Ecto neural progenitor cell (in vitro differentiated cells): ENCODE measurements around the gene CADM1.

ENCODE experiments used
- DNase-seq: peaks from one replicate; pipeline ENCODE4 v3.0.0-alpha.2; 2018; ENCODE audit warnings: low spot score

The CADM1 gene

GRCh38 chr11:115515647-115516395 lies 11.6 kb upstream of the CADM1 start:
- DNase-seq: no peak

GRCh38 chr11:115506954-115507675 lies 2.9 kb upstream of the CADM1 start:
- no peak for DNase-seq

DNA sequence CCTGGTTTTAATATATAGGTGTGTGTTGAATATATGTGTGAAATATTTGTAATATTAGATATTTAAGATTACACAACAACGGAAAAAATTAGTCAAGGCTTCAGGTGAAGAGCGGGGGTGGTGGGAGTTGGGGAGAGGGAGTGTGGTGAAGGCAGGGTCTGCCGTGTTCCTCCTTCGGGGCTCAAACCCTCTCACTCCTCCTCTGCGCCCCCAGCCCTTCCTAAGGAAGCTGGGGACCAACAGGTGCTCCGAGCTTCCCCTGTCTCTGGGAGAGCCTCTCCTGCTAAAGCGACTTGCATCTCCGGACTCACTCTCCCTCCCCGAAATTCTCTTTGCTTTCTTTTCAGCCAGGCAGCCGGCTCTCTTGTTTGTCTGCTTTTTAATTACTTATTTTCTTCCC lies 960 bp upstream of the CADM1 start:
- no peak for DNase-seq

DNA sequence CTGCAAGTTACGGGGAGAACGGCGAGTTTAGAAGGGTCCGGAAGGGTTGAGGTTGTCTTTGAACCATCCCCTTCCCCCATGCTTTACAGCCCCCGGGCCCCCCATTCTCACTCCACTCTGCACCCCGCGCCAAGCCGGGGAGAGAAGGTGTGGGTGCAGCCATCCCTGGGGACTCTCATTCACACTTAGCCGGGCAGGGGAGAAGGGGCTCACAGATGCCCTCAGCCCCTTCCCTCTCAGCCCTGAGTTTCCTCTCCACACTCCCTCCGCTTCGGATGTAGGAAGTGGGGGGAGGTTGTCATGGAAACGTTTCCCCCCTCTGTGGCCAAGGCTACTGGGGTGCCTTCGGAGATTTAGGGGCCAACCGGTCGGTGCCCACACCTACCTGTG lies 334 bp downstream of the CADM1 start:
- no peak for DNase-seq

DNA sequence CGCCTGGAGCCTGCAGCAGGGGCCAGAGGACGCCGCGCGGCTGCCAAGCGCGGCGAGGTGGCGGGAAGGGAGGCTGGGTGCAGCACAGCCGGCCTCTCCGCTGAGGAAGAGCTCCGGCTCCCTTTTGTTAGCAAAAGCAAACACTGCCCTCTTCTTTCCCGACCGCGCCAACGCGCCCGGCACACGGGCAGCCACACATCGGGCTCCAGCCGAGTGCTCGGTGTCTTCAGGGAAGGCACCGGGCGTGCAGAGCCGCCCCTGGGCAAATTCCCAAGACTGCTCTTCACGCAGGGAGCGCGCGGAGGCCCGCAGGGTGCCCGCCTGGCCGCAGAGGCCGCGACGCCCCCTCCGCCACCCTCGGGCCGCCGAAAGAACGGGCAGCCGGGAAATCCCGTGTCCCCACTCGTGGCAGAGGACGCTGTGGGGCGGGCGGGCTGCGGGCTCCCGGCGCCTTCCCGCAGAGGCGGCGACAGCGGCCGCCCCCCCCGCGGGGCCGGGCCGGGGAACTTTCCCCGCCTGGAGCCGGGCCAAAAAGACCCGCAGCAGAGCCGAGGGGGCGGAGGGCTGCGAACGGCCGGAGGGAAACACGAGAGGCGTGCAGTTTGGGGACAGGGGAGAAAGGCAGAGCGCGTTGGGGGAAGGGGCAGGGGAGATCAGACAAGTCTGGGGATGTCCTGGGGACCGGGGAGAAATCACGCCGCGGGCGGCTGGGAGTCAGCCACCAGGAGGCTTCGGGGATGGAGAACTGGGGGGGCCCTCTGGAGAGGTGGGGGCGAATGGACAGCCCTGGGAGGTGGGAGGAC lies 931 bp downstream of the CADM1 start:
- peak; percentile 80 for DNase-seq

DNA sequence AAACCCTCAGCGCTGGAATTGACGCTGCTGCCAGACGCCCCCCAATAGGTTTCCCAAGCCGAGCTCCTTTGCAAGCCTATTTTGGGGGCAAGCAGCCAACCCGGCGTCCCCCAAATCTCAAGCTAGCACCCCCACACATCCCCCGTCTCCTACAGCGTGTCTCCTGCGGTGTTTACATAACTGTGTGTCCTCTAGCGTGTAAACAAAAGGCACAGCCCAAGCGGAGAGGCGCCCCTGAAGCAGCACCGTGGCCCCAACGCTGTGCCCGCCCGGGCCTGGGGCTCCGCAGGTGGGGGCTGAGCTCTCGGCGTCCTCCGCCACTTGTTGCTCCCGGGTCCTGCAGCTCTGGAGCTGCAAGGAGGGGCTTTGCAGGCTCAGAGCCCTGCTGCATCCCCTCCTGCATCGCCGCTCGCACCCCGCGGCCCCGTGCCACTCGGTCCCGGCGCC lies 1.6 kb downstream of the CADM1 start:
- no peak for DNase-seq

GRCh38 chr11:115501893-115502589 lies 2.2 kb downstream of the CADM1 start:
- DNase-seq: no peak

- DNase-seq: no peak
These were observed 2.7 kb downstream of the CADM1 start for GRCh38 chr11:115501502-115501892.

- DNase-seq: no peak
These were observed 3.4 kb downstream of the CADM1 start for GRCh38 chr11:115500547-115501501.

GRCh38 chr11:115499891-115500290 lies 4.3 kb downstream of the CADM1 start:
- no peak for DNase-seq

- no peak for DNase-seq
These were observed 4.9 kb downstream of the CADM1 start for GRCh38 chr11:115499241-115499799.

DNA sequence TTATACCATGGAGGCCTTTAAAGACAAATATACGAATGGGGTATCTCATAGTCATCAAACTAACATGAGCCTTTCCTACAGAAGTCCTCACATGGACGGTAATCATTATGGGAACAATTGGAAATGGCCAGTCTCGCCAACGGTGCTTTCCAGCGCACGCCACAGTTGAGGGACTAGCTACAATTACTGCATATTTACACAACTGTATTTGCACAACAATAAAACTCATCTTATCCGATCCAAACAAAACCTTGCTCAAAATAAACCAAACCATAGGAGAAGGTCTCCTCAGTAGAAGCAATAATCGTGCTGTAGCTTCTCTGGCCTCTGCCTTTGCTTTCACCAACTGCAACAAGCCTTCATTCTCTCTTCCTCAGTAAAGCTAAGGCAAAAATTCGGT lies 5.9 kb downstream of the CADM1 start:
- no peak for DNase-seq

DNA sequence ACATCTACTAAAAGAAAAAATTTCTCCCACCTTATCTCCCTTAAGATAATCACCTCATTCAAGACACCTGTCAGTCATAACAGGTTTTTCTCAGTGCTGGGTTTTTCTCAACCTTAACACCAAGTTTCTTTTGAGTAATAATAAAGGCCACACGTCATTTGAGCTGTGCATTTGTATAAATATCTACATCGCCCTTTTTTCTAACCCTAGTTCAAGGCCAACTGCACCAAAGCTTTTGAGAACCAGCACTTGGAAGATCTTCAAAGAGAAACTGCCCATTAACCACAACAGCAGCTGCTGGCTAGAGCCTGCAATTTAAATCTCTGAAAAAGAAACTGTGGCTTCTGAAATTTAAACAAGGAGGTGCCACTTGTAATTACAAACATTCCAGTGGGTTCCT lies 6.9 kb downstream of the CADM1 start:
- no peak for DNase-seq

DNA sequence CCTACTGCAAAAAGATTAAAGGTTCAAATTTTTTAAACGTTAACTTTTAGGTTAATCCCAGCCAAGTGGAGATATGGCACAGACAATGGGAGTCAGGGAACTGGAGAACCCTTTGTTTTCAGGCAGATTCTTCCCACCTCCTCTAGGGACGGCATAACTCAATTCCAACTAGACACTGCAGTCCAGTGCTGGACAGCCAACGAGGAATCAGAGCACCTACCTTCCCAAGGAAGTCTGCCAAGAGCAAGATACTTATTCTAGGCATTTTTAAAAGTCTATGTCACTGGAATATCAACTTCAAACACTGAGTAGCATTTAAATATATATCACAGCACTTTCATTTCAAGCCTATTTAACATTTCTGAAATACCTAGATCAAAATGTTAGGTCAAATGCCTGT lies 7.3 kb downstream of the CADM1 start:
- no peak for DNase-seq

DNA sequence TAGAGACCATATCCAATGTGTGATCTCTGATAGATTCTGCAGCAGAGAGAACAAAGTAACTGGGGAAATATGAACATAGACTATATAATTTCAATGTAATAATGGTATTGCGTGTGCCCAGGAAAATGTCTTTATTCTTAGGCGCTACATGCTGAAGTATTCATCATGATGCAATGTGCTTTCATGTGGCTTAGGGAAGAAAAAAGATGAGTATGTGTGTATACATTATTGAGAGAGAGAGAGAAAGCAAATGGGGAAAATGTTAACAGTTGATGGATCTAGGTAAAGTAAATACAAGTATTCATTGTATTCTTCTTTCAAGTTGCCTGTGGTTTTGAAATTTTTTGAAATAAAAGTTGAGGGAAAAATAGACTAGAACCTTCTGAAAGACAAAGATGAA lies 10.3 kb downstream of the CADM1 start:
- DNase-seq: no peak

GRCh38 chr11:115493488-115493887 lies 10.7 kb downstream of the CADM1 start:
- no peak for DNase-seq

DNA sequence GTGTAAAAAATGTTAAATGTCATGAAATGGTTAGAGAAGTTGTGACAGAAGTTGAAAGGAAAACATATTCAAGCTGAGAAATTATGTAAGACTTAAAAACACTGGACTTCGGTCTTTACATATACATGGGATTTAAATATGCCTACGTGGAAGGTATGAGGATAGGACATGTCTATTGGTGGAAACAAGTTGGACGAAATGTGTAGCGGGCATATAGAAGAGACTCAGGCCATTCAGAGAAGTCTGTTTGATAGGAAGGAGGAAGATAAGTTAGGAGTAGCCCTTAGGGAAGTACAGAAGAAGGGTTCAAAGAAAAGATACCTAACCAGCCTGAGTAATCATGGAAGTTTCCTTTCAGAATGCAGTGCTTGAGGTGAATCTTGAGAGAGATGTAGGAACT lies 14.7 kb downstream of the CADM1 start:
- no peak for DNase-seq

DNA sequence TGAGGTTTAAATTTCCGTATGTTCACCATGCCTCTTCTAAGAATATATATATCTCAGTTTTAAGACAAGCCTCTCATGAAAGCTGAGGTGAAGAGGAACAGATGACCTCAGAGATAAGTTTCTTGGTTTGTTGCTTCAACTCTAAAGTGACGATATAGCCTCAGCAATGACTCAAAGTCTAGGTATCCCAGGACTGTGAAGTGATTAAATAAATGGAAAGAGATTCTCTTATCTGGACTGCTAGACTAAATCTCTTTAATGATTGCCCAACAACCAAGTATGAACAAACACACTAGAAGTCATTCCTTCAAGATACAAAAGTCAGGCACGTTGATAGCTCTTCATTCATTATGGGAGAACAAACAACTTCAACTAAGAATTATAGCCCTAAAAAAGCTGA lies 15.3 kb downstream of the CADM1 start:
- DNase-seq: no peak

DNA sequence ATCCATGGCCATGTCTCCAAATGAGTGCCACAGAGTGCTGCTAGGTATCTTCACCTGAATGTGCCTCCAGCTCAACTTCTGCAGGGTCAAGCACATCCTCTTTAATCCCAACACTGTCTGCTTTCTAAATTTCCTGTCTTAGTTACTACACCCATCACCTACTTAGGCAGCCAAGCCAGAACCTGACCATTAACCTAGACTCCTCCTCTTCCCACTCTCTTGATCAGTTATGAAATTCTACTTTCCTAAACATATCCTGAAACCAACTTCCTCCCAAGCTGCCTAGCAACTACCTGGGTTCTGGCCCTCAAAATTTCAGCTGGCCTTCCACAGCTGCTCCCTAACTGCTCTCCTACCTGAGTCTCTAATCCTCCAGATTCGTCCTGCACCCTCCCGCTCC lies 22.7 kb downstream of the CADM1 start:
- DNase-seq: no peak

- no peak for DNase-seq
These were observed 23.6 kb downstream of the CADM1 start for GRCh38 chr11:115480611-115481010.

DNA sequence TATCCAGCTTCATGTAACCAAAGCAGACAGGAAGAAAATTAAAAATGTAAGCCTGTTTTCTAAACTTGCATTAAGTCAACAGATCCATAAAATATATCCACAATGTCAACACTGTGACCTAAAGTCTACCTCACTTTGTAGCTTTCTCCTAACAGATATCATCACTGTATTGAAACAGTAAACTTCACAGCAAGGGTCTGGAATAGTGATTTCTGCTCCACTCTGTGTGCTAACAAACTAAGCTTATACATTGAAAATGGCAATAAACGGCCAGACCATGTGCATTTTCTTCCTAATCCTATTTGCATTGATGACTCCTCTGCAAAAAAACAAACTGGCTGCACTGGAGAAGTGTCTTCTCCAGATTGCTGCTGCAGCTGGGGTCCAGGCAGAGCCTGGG lies 26.8 kb downstream of the CADM1 start:
- DNase-seq: no peak
